ENCODE data around the gene GLMP.
A peak's percentile ranks its signal among the peaks of the same experiment; 100 is the strongest.

GLMP gene

DNA sequence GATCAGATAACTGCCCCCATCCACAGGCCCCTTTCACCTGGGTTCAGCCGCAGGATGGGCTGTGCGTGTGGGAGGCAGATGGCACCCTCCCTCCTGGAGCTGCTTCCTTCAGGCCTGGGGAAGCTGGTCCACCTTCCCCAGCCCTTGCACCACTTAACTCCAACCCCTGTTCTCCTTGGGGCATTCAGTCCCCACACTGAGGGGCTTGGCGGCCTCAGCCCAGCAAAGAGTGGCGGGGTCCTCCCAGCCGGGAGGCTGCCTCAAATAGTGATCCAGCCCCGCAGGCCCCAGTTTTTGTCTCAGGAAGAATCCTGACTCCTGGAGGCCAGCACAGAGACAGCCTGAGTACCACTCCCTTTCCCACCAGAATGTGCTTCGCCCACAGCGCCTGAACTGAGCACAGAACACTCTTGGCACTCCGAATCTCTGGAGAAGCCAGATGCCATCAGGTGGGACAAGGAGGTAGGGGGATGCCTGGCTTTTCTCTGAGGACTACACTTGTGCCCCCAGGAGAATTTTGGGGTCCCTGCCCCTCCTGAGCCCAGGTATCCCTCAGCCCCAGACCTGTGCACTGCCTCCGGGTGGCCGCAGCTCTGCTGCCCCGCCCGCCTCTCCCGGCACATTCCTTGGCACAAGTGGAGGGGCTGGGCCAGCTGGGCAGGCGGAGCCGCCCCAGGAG is 48.6 kb downstream of the GLMP start:
- FAIRE-seq (no peak), DNase-seq (ENCODE audit: insufficient read length) (no peak)
- TF ChIP-seq POLR2AphosphoS5 (IDR thresholded peaks at IDR 0.05; ENCODE audit: low read depth, low read length) (peak; percentile 52; the same call in 1 of the 2 replicates), POLR2A (IDR thresholded peaks at IDR 0.05; ENCODE audit: low read depth, low read length) (no peak)

DNA sequence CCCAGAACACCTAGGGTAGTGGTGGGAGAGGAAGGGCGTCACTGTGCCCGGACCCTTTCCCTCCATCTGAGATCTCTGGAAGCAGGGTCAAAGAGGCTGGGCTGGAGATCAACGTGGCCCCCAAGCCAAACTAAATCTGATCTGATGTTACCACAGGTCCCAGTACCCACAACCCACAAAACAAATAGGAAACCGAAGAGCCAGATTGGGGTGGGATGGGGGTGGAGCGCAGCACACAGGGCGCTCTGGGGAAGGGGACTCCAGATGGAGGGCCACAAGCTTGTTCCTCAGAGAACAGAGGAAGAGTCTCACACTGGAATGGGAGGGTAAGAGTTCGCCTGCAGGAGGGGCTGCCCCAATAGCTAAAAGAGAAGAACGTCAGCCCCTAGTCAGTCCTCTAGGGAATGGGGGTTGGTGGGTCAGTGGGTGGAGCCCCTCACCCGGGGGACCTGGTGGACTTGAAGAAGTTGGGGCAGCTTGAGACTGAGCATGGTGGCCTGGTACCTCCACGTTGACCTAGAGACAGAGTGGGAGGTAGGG is 49.2 kb downstream of the GLMP start:
- no peak for FAIRE-seq
- no peak for DNase-seq (ENCODE audit: insufficient read length)
- TF ChIP-seq POLR2A (IDR thresholded peaks at IDR 0.05; ENCODE audit: low read depth, low read length) (no peak), TAF1 (IDR thresholded peaks at IDR 0.05; ENCODE audit: borderline replicate concordance, low read depth, low read length) (no peak), POLR2AphosphoS5 (IDR thresholded peaks at IDR 0.05; ENCODE audit: low read depth, low read length) (no peak; the same call in 1 of the 2 replicates)

DNA sequence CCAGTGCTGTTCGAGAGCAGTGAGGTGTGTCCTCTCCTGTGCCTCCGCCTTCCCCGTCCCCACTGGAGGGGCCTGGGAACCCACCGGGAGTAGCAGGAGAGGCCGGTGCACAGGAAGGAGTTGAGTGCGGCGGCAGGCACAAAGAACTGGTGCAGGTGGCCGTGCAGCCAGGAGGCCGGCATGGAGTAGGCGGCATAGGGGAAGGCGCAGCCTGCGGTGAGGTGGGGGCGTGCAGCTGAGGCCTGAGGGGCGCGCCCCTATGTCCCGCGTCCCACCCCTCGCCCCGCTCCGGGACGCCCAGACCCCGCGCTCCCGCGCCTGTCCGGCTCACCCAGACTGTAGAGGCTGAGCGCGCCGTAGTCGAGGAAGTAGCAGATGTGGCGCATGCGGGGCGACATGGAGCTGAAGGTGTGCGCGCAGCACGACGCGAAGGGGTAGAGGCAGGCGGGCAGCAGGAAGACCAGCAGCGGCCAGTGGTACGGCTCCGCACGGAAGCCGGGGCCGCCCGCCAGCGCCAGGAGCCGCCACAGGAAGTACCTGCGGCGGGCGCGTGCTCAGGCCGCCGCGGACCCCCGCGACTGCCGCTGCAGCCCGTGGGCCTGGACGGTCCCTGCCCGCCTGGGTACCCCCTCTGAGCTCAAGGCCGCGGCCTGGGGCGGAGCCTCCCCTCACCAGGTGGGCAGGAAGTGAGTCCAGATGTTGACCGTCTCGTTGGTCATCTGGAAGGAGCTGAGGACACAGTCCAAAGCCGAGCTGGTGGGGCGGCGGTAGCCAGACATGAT is 49.8 kb downstream of the GLMP start:
- DNase-seq (ENCODE audit: insufficient read length) (peak; percentile 58), FAIRE-seq (peak; percentile 76)
- TF ChIP-seq TAF1 (IDR thresholded peaks at IDR 0.05; ENCODE audit: borderline replicate concordance, low read depth, low read length): no peak
- TF ChIP-seq POLR2AphosphoS5 (IDR thresholded peaks at IDR 0.05; ENCODE audit: low read depth, low read length): no peak
- no peak for TF ChIP-seq POLR2A (IDR thresholded peaks at IDR 0.05; ENCODE audit: low read depth, low read length)

DNA sequence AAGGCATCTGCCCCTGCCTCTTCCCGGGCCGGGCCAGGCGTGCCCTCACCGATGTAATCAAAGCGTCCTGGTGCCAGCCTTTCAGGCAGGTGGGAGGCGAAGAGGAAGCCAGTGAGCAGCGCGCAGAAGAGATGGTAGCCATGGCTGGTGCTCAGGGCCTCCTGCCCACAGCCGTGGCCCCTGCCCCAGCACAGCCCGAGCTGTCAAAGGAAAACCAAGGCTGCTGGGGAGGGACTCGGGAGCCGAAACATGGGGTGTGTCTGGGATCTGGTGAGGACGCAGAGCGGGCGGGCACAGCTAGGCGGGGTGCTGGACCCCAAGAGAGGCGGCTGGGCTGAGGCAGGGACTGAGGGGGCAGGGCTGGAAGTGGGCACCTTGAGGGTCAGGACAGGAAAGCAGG is 50.8 kb downstream of the GLMP start:
- TF ChIP-seq POLR2AphosphoS5 (IDR thresholded peaks at IDR 0.05; ENCODE audit: low read depth, low read length) (no peak), POLR2A (IDR thresholded peaks at IDR 0.05; ENCODE audit: low read depth, low read length) (no peak), TAF1 (IDR thresholded peaks at IDR 0.05; ENCODE audit: borderline replicate concordance, low read depth, low read length) (no peak)
- DNase-seq (ENCODE audit: insufficient read length) (no peak), FAIRE-seq (no peak)

DNA sequence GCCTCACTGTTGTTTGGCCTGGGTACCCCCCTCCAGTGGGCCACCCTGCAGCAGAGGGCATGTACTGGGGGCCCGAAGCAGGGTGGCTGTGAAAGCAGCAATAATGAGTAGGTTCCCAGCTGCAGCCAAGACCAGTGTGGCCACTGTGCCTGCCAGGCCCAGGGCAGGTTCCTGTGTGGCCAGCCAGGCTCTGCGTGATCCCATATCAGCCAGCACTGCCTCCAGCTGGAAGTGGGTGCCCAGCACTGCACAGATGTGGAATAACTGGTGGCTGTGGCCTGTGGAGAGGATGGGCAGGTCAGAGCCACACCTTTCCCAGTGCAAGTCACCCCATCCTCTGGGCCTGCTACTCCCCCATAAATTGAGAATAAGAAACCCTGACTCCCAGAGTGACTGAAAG is 51.4 kb downstream of the GLMP start:
- no peak for TF ChIP-seq POLR2AphosphoS5 (IDR thresholded peaks at IDR 0.05; ENCODE audit: low read depth, low read length)
- no peak for TF ChIP-seq POLR2A (IDR thresholded peaks at IDR 0.05; ENCODE audit: low read depth, low read length)
- TF ChIP-seq TAF1 (IDR thresholded peaks at IDR 0.05; ENCODE audit: borderline replicate concordance, low read depth, low read length): no peak
- DNase-seq (ENCODE audit: insufficient read length): no peak
- FAIRE-seq: no peak

DNA sequence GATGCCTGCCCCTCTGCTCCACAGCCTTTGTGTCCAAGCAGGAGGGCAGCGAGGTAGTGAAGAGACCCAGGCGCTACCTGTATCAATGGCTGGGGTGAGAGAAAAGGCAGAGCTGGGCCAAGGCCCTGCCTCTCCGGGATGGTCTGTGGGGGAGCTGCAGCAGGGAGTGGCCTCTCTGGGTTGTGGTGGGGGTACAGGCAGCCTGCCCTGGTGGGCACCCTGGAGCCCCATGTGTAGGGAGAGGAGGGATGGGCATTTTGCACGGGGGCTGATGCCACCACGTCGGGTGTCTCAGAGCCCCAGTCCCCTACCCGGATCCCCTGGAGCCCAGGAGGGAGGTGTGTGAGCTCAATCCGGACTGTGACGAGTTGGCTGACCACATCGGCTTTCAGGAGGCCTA is 52.7 kb downstream of the GLMP start:
- no peak for FAIRE-seq
- no peak for DNase-seq (ENCODE audit: insufficient read length)
- TF ChIP-seq POLR2AphosphoS5 (IDR thresholded peaks at IDR 0.05; ENCODE audit: low read depth, low read length): no peak
- no peak for TF ChIP-seq TAF1 (IDR thresholded peaks at IDR 0.05; ENCODE audit: borderline replicate concordance, low read depth, low read length)
- TF ChIP-seq POLR2A (IDR thresholded peaks at IDR 0.05; ENCODE audit: low read depth, low read length): no peak
